ENCODE measurements around the gene MOSMO.

DNA sequence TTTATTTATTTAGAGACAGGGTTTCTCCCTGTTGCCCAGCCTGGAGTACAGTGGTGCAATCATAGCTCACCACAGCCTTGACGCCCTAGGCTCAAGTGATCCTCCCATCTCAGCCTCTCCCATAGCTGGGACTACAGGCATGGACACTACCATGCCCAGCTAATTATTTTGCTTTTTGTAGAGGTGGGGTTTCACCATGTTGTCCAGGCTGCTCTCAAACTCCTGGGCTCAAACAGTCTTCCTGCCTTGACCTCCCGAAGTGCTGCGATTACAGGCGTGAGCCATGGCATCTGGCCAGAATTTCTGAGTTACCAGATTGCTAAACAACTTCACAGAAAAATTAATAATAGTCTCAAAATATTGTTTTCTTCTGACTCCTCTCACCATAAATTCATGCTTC is 21.7 kb downstream of the MOSMO start:
- TF ChIP-seq, protein P1, sequence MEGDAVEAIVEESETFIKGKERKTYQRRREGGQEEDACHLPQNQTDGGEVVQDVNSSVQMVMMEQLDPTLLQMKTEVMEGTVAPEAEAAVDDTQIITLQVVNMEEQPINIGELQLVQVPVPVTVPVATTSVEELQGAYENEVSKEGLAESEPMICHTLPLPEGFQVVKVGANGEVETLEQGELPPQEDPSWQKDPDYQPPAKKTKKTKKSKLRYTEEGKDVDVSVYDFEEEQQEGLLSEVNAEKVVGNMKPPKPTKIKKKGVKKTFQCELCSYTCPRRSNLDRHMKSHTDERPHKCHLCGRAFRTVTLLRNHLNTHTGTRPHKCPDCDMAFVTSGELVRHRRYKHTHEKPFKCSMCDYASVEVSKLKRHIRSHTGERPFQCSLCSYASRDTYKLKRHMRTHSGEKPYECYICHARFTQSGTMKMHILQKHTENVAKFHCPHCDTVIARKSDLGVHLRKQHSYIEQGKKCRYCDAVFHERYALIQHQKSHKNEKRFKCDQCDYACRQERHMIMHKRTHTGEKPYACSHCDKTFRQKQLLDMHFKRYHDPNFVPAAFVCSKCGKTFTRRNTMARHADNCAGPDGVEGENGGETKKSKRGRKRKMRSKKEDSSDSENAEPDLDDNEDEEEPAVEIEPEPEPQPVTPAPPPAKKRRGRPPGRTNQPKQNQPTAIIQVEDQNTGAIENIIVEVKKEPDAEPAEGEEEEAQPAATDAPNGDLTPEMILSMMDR (IDR thresholded peaks at IDR 0.05), result no peak
- TF ChIP-seq POLR2A (IDR thresholded peaks at IDR 0.05), result no peak

All from lower leg skin (tissue), 3 donors.